Pancreas (tissue), 10 donors: Measurements from ENCODE around the gene TSPOAP1. TPM values are rescaled to one million over a fixed set of nuclear protein-coding genes. Genes with fewer than 3 reads are reported as not detected.

Source experiments
- ATAC-seq, 4 donors: fragments of 200-7000 bp; cut with Tn5 transposase; one replicate each; pipeline versions ENCODE4 v1.8.0 to v1.9.1; 2020; ENCODE audit warnings: mild to moderate bottlenecking in 4 of 4, moderate library complexity in 4 of 4
- DNase-seq, 6 donors: peaks; one replicate each; pipeline ENCODE4 v3.0.0-alpha.2; 2020
- FAIRE-seq: peaks from 2 replicates; lab custom pipeline; 2012; peaks lifted over from hg19 to GRCh38; lab: Jason Lieb, UNC
- H3K27ac ChIP-seq, 4 donors: fragments of 200-600 bp; sonication (generic); 1 replicate in 3 of 4; 2 replicates in 1 of 4; pipeline versions ENCODE4 v1.5.0 to v1.8.0; 2020
- H3K27me3 ChIP-seq, 4 donors: fragments of 200-600 bp; one replicate each; pipeline ENCODE4 v1.8.0; 2021
- H3K36me3 ChIP-seq, 3 donors: fragments of 200-600 bp; sonication (generic) in 1 of 3; one replicate each; pipeline versions ENCODE4 v1.5.0 to v1.8.0; 2020 to 2021
- H3K4me1 ChIP-seq, 3 donors: fragments of 200-600 bp; one replicate each; pipeline ENCODE4 v1.8.0; 2021
- H3K4me3 ChIP-seq, 4 donors: fragments of 200-600 bp; sonication (generic) in 2 of 4; one replicate each; pipeline versions ENCODE4 v1.5.0 to v1.8.0; 2020 to 2021
- H3K9me3 ChIP-seq, 4 donors: fragments of 200-600 bp; one replicate each; pipeline ENCODE4 v1.8.0; 2021
- CTCF ChIP-seq, 4 donors: fragments of 200-600 bp; sonication (generic) in 3 of 4; IDR thresholded peaks; one replicate each; pipeline versions ENCODE4 v1.5.0 to v1.8.0; 2021; ENCODE audit warnings: antibody characterized with exemption in 4 of 4
- WGBS, 2 donors: extraction: QIAGEN DNeasy Blood & Tissue Kit; methylation state at CpG; one replicate each; pipeline ENCODE4 v1.1.7; 2013; 5-methylcytosine and 5-hydroxymethylcytosine counted together
- intact Hi-C, 3 donors: fragments of 100-400 bp; cut with DNase I; formaldehyde crosslinking; loops; one replicate each; pipeline versions ENCODE4 v1.11.1 to v1.14.2; 2022
- polyA plus RNA-seq, 2 donors: library from polyadenylated mRNA; stranded (reverse); fragments of 200-250 nt; gene quantifications; one replicate each; pipeline ENCODE4 v1.2.3, GENCODE V29; 2013
- total RNA-seq, 6 donors: library from RNA; stranded (reverse); fragmentation: NEBNext Ultra II Directional in 4 of 6; extraction: Animal tissue kit (Norgen Biotek cat#: 25700) in 4 of 6; gene quantifications; one replicate each; pipeline versions ENCODE4 v1.2.1 to v1.2.4, GENCODE V29; 2021 to 2023
- donor health status: healthy with polysubstance abuse.
- donor health status: DM: no; HTN: no; CAD: no; lungs with moderate emphysema.
- donor health status: DM: no; HTN: no; CAD: no.
- donor health status: control.
- donor health status: control.
- donor health status: Bipolar disorder and iron deficiency.
- donor health status: DM: yes; HTN: yes; CAD: no.
- donor health status: DM: no; HTN: no; CAD: no.
- donor health status: DM: no; HTN: no; CAD: no.
- donor health status: DM: yes; HTN: yes; CAD: no.

TSPOAP1 gene
- total and polyA plus RNA-seq, 8 donors, result 7.0 to 90.2 (median 14.8) TPM

GRCh38 chr17:58357312-58358297 is 29.0 kb upstream of the TSPOAP1 start:
- H3K4me1 ChIP-seq, result peaks cover 0 to 4% (median 0%) of the 10 kb centered on the region in 3 donors
- intact Hi-C loops, result loop anchor here in 2 of 3 donors (10.0 kb wide), 1 partner anchor 57 kb away; the partner anchor contains the start of gene RNF43 (in 2 of the 2)
- H3K9me3 ChIP-seq, result no peaks in the 10 kb centered on the region
- DNase-seq (no peak), ATAC-seq (no peak), FAIRE-seq (no peak)
- H3K36me3 ChIP-seq, result peaks cover 0 to 31% (median 8%) of the 10 kb centered on the region in 3 donors
- H3K4me3 ChIP-seq, result no peak overlapping the region
- H3K27me3 ChIP-seq, result no peaks in the 10 kb centered on the region
- no peak overlapping the region for H3K27ac ChIP-seq
- 94 to 97% methylated on average over 22 of the region's 22 CpGs for WGBS, 2 donors
- TF ChIP-seq CTCF (IDR thresholded peaks at IDR 0.05), result no peak

- no peak overlapping the region for H3K4me3 ChIP-seq
- 95 to 97% methylated on average over 1 of the region's 1 CpG for WGBS, 2 donors
- H3K9me3 ChIP-seq, result no peaks in the 10 kb centered on the region
- ATAC-seq, result no peak
- H3K4me1 ChIP-seq, result peaks cover 2 to 6% (median 2%) of the 10 kb centered on the region in 3 donors
- DNase-seq, result no peak
- no peak for TF ChIP-seq CTCF (IDR thresholded peaks at IDR 0.05)
- no peak for FAIRE-seq
- H3K36me3 ChIP-seq, result peaks cover 0 to 29% (median 8%) of the 10 kb centered on the region in 3 donors
- intact Hi-C loops, result loop anchor here in 2 of 3 donors (10.0 kb wide), 1 partner anchor 59 kb away; the partner anchor contains the start of gene RNF43 (in 2 of the 2)
- H3K27me3 ChIP-seq, result no peaks in the 10 kb centered on the region
- H3K27ac ChIP-seq, result no peak overlapping the region
These were observed 27.6 kb upstream of the TSPOAP1 start for GRCh38 chr17:58356231-58356630.

- Histone ChIP-seq H3K4me1 (peaks cover 6 to 10% (median 6%) of the 10 kb centered on the region in 3 donors), H3K9me3 (no peaks in the 10 kb centered on the region), H3K27ac (no peak overlapping the region), H3K27me3 (no peaks in the 10 kb centered on the region), H3K4me3 (no peak overlapping the region), H3K36me3 (peaks cover 0 to 28% (median 8%) of the 10 kb centered on the region in 3 donors)
- intact Hi-C loops, result loop anchor here in 2 of 3 donors (10.0 kb wide), 1 partner anchor 60 kb away; the partner anchor contains the start of gene RNF43 (in 2 of the 2)
- DNase-seq (no peak), FAIRE-seq (no peak), ATAC-seq (no peak)
- 76 to 82% methylated on average over 6 of the region's 6 CpGs for WGBS, 2 donors
- no peak for TF ChIP-seq CTCF (IDR thresholded peaks at IDR 0.05)
These were observed 26.1 kb upstream of the TSPOAP1 start for GRCh38 chr17:58354541-58355216.

GRCh38 chr17:58353389-58353825 is 24.8 kb upstream of the TSPOAP1 start:
- 63 to 79% methylated on average over 4 of the region's 4 CpGs for WGBS, 2 donors
- no peak overlapping the region for H3K4me3 ChIP-seq
- H3K9me3 ChIP-seq, result no peaks in the 10 kb centered on the region
- H3K36me3 ChIP-seq, result peaks cover 0 to 31% (median 12%) of the 10 kb centered on the region in 3 donors
- ATAC-seq (no peak), DNase-seq (no peak), FAIRE-seq (no peak)
- intact Hi-C loops, result loop anchor here in 2 of 3 donors (10.0 kb wide), 1 partner anchor 61 kb away; the partner anchor contains the start of gene RNF43 (in 2 of the 2)
- no peak for TF ChIP-seq CTCF (IDR thresholded peaks at IDR 0.05)
- no peaks in the 10 kb centered on the region for H3K27me3 ChIP-seq
- peak overlapping the region in 2 of 4 donors; percentile 90 to 91 for H3K27ac ChIP-seq
- H3K4me1 ChIP-seq, result peaks cover 6 to 10% (median 6%) of the 10 kb centered on the region in 3 donors
